Immature natural killer cell (primary cell): ENCODE measurements around the gene HMGN3. TPM values are rescaled to one million over a fixed set of nuclear protein-coding genes. Genes with fewer than 3 reads are reported as not detected.
A peak's percentile ranks its signal among the peaks of the same experiment; 100 is the strongest.

Experiments
- DNase-seq, 3 donors: peaks; one replicate each; pipeline ENCODE4 v3.0.0; 2022; ENCODE audit warnings: mixed read lengths in 1 of 3
- H3K27ac Mint-ChIP-seq, 6 donors: one replicate each; pipeline ENCODE4 v1.8.0; 2020; ENCODE audit warnings: mixed read lengths in 6 of 6, mild to moderate bottlenecking in 5 of 6, inconsistent platforms in 4 of 6, moderate library complexity in 3 of 6
- H3K27me3 Mint-ChIP-seq, 3 donors: one replicate each; pipeline ENCODE4 v1.8.0; 2020 to 2021; ENCODE audit warnings: low read depth in 3 of 3, mild to moderate bottlenecking in 3 of 3, mixed read lengths in 3 of 3, moderate library complexity in 3 of 3, inconsistent platforms in 1 of 3
- H3K36me3 Mint-ChIP-seq, 3 donors: one replicate each; pipeline ENCODE4 v1.8.0; 2020; ENCODE audit warnings: mixed read lengths in 3 of 3, inconsistent platforms in 2 of 3, mild to moderate bottlenecking in 2 of 3
- H3K4me1 Mint-ChIP-seq, 2 donors: one replicate each; pipeline ENCODE4 v1.8.0; 2020; ENCODE audit warnings: inconsistent platforms in 2 of 2, mild to moderate bottlenecking in 2 of 2, mixed read lengths in 2 of 2, moderate library complexity in 1 of 2
- H3K4me3 Mint-ChIP-seq, 5 donors: one replicate each; pipeline ENCODE4 v1.8.0; 2020; ENCODE audit warnings: mild to moderate bottlenecking in 5 of 5, mixed read lengths in 5 of 5, inconsistent platforms in 3 of 5, moderate library complexity in 3 of 5
- H3K9me3 Mint-ChIP-seq, 6 donors: one replicate each; pipeline ENCODE4 v1.8.0; 2020; ENCODE audit warnings: mild to moderate bottlenecking in 6 of 6, mixed read lengths in 6 of 6, inconsistent platforms in 4 of 6, moderate library complexity in 3 of 6
- polyA plus RNA-seq, 3 donors: library from polyadenylated mRNA; unstranded; fragments of 300-500 nt; fragmentation: Illumina TruSeq; gene quantifications; one replicate each; pipeline ENCODE4 v1.2.3, GENCODE V29; 2021

HMGN3 gene
- polyA plus RNA-seq, 3 donors from 2014 or later: 130 to 168 (median 163) TPM

GRCh38 chr6:79226660-79227059 is 7.8 kb downstream of the HMGN3 start:
- no peak for DNase-seq
- H3K9me3 Mint-ChIP-seq: no peaks in the 10 kb centered on the region
- H3K4me1 Mint-ChIP-seq: peaks cover 12 to 44% of the 10 kb centered on the region in 2 donors
- no peak overlapping the region for H3K4me3 Mint-ChIP-seq
- no peak overlapping the region for H3K27ac Mint-ChIP-seq
- peaks cover 0 to 5% (median 0%) of the 10 kb centered on the region in 3 donors for H3K36me3 Mint-ChIP-seq
- H3K27me3 Mint-ChIP-seq: no peaks in the 10 kb centered on the region

- peaks cover 11 to 44% of the 10 kb centered on the region in 2 donors for H3K4me1 Mint-ChIP-seq
- no peaks in the 10 kb centered on the region for H3K9me3 Mint-ChIP-seq
- peaks cover 0 to 5% (median 0%) of the 10 kb centered on the region in 3 donors for H3K36me3 Mint-ChIP-seq
- no peak overlapping the region for H3K27ac Mint-ChIP-seq
- H3K27me3 Mint-ChIP-seq: no peaks in the 10 kb centered on the region
- H3K4me3 Mint-ChIP-seq: no peak overlapping the region
- DNase-seq: no peak
These were observed 8.5 kb downstream of the HMGN3 start for GRCh38 chr6:79225717-79226599.

- H3K27me3 Mint-ChIP-seq: no peaks in the 10 kb centered on the region
- H3K4me3 Mint-ChIP-seq: no peak overlapping the region
- no peak for DNase-seq
- H3K27ac Mint-ChIP-seq: no peak overlapping the region
- H3K9me3 Mint-ChIP-seq: peaks cover 0 to 1% (median 0%) of the 10 kb centered on the region in 6 donors
- peaks cover 0 to 5% (median 3%) of the 10 kb centered on the region in 3 donors for H3K36me3 Mint-ChIP-seq
- H3K4me1 Mint-ChIP-seq: peaks cover 12 to 50% of the 10 kb centered on the region in 2 donors
These were observed 10.7 kb downstream of the HMGN3 start for GRCh38 chr6:79223611-79224404.

GRCh38 chr6:79215213-79215824 is 19.2 kb downstream of the HMGN3 start:
- Mint-ChIP-seq H3K4me3 (no peak overlapping the region), H3K36me3 (peaks cover 0 to 5% (median 0%) of the 10 kb centered on the region in 3 donors), H3K27me3 (no peaks in the 10 kb centered on the region)

GRCh38 chr6:79212859-79213258 is 21.6 kb downstream of the HMGN3 start:
- Mint-ChIP-seq H3K9me3 (no peaks in the 10 kb centered on the region), H3K36me3 (peaks cover 0 to 19% (median under 1%) of the 10 kb centered on the region in 3 donors), H3K4me1 (peaks cover 0 to 13% of the 10 kb centered on the region in 2 donors)

More at GRCh38 chr6:79215213-79215824, 19.2 kb downstream of the HMGN3 start:
- Mint-ChIP-seq H3K9me3 (peaks cover 0 to 1% (median 0%) of the 10 kb centered on the region in 6 donors), H3K27ac (no peak overlapping the region), H3K4me1 (peaks cover 0 to 13% of the 10 kb centered on the region in 2 donors)
- no peak for DNase-seq

GRCh38 chr6:79208816-79209215 is 25.7 kb downstream of the HMGN3 start:
- Mint-ChIP-seq H3K9me3 (no peaks in the 10 kb centered on the region), H3K27me3 (peaks cover 0 to 2% (median 0%) of the 10 kb centered on the region in 3 donors), H3K27ac (no peak overlapping the region), H3K4me3 (no peak overlapping the region), H3K4me1 (peaks cover 0 to 9% of the 10 kb centered on the region in 2 donors), H3K36me3 (peaks cover 11 to 39% (median 22%) of the 10 kb centered on the region in 3 donors)
- DNase-seq: no peak

More at GRCh38 chr6:79212859-79213258, 21.6 kb downstream of the HMGN3 start:
- Mint-ChIP-seq H3K27ac (no peak overlapping the region), H3K4me3 (no peak overlapping the region), H3K27me3 (no peaks in the 10 kb centered on the region)
- no peak for DNase-seq

GRCh38 chr6:79203753-79204253 is 30.7 kb downstream of the HMGN3 start:
- no peak overlapping the region for H3K27ac Mint-ChIP-seq
- H3K4me3 Mint-ChIP-seq: no peak overlapping the region
- H3K4me1 Mint-ChIP-seq: peaks cover 0 to 9% of the 10 kb centered on the region in 2 donors
- no peak for DNase-seq
- peaks cover 0 to 2% (median 0%) of the 10 kb centered on the region in 3 donors for H3K27me3 Mint-ChIP-seq
- H3K9me3 Mint-ChIP-seq: no peaks in the 10 kb centered on the region
- H3K36me3 Mint-ChIP-seq: peaks cover 19 to 44% (median 39%) of the 10 kb centered on the region in 3 donors

DNA sequence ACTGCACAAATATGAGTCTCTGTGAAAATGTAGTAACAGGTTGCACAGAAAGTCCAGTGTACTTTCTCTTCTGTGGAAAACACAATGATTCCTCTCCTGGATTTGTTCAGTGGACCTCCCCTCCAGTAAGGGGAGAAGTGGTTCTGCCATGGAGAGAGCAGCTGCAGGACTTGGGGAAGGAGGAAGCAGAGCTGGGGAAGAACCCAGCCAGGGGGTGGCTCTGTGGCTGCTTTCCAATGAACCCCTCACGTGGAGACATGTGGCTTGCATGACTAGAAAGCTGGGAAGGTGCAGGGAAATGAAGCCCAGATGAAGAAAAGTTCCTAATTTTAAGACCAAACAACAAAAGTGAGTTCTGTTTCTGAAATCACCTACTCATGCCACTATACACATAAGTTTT is 31.9 kb downstream of the HMGN3 start:
- H3K4me3 Mint-ChIP-seq: no peak overlapping the region
- H3K27ac Mint-ChIP-seq: no peak overlapping the region
- H3K27me3 Mint-ChIP-seq: peaks cover 0 to 2% (median 0%) of the 10 kb centered on the region in 3 donors
- H3K36me3 Mint-ChIP-seq: peaks cover 19 to 40% (median 36%) of the 10 kb centered on the region in 3 donors
- H3K4me1 Mint-ChIP-seq: peaks cover 0 to 6% of the 10 kb centered on the region in 2 donors
- DNase-seq: no peak
- no peaks in the 10 kb centered on the region for H3K9me3 Mint-ChIP-seq

- DNase-seq: no peak
- H3K4me3 Mint-ChIP-seq: no peak overlapping the region
- H3K27me3 Mint-ChIP-seq: peaks cover 0 to 2% (median 0%) of the 10 kb centered on the region in 3 donors
- H3K27ac Mint-ChIP-seq: peak overlapping the region in 1 of 6 donors; percentile 28
- peaks cover 16 to 34% (median 30%) of the 10 kb centered on the region in 3 donors for H3K36me3 Mint-ChIP-seq
- H3K4me1 Mint-ChIP-seq: peaks cover 0 to 5% of the 10 kb centered on the region in 2 donors
- H3K9me3 Mint-ChIP-seq: no peaks in the 10 kb centered on the region
These were observed 32.5 kb downstream of the HMGN3 start for GRCh38 chr6:79201983-79202382.

GRCh38 chr6:79201143-79201542 is 33.3 kb downstream of the HMGN3 start:
- no peak overlapping the region for H3K4me3 Mint-ChIP-seq
- H3K4me1 Mint-ChIP-seq: peaks cover 0 to 5% of the 10 kb centered on the region in 2 donors
- no peak overlapping the region for H3K27ac Mint-ChIP-seq
- peaks cover 0 to 2% (median 0%) of the 10 kb centered on the region in 3 donors for H3K27me3 Mint-ChIP-seq
- no peak for DNase-seq
- H3K9me3 Mint-ChIP-seq: no peaks in the 10 kb centered on the region
- H3K36me3 Mint-ChIP-seq: peaks cover 13 to 30% (median 27%) of the 10 kb centered on the region in 3 donors

DNA sequence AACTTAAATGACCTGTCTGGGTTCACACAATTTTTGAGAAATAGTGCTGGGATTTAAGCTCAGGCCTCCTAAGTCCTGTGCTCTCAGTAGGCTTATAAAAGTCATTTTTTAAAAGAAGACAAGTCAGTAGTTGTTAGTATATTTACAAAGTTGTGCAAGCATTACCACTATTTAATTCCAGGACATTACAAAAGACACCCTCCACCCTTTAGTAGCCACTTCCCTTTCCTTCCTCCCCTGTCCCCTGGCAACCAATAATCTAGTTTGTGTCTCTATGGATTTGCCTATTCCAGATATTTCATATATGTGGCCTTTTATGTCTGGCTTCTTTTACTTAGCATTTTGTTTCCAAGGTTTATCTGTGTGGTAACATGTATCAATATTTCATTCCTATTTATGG is 37.6 kb downstream of the HMGN3 start:
- no peak for DNase-seq
- Mint-ChIP-seq H3K9me3 (no peaks in the 10 kb centered on the region), H3K4me1 (peaks cover 0 to 5% of the 10 kb centered on the region in 2 donors), H3K36me3 (peaks cover 15 to 26% (median 18%) of the 10 kb centered on the region in 3 donors), H3K27ac (no peak overlapping the region), H3K4me3 (no peak overlapping the region), H3K27me3 (no peaks in the 10 kb centered on the region)

GRCh38 chr6:79193971-79194370 is 40.5 kb downstream of the HMGN3 start:
- DNase-seq: no peak
- Mint-ChIP-seq H3K4me3 (no peak overlapping the region), H3K9me3 (peaks cover 0 to 11% (median 1%) of the 10 kb centered on the region in 6 donors), H3K27ac (no peak overlapping the region), H3K36me3 (peaks cover 8 to 18% (median 12%) of the 10 kb centered on the region in 3 donors), H3K4me1 (peaks cover 0 to 5% of the 10 kb centered on the region in 2 donors), H3K27me3 (no peaks in the 10 kb centered on the region)

- Mint-ChIP-seq H3K36me3 (peaks cover 8 to 17% (median 8%) of the 10 kb centered on the region in 3 donors), H3K4me1 (no peaks in the 10 kb centered on the region)
These were observed 44.6 kb downstream of the HMGN3 start for GRCh38 chr6:79189760-79190350.

More at GRCh38 chr6:79189760-79190350, 44.6 kb downstream of the HMGN3 start:
- no peak overlapping the region for H3K27ac Mint-ChIP-seq
- H3K4me3 Mint-ChIP-seq: no peak overlapping the region
- no peak for DNase-seq
- peaks cover 0 to 3% (median 0%) of the 10 kb centered on the region in 3 donors for H3K27me3 Mint-ChIP-seq
- H3K9me3 Mint-ChIP-seq: peaks cover 0 to 11% (median 1%) of the 10 kb centered on the region in 6 donors
